H9 (cell line): ENCODE data around the gene AXIN2. TPM values are rescaled to one million over a fixed set of nuclear protein-coding genes. Genes with fewer than 3 reads are reported as not detected.

Experiments used
- DNase-seq: peaks from one replicate; pipeline ENCODE4 v3.0.0-alpha.2; 2017
- H2AFZ ChIP-seq: one replicate; pipeline ENCODE4 v1.6.1; 2013; ENCODE audit warnings: mild to moderate bottlenecking, low read length, control low read depth, moderate library complexity
- H2AK5ac ChIP-seq: 2 replicates; pipeline ENCODE4 v1.6.1; 2013; ENCODE audit warnings: low read length, control low read depth, mixed read lengths; ENCODE audit not compliant: insufficient read length
- H2BK120ac ChIP-seq: one replicate; pipeline ENCODE4 v1.6.1; 2013; ENCODE audit warnings: low read depth, mild to moderate bottlenecking, low read length, control low read depth, inconsistent platforms; ENCODE audit not compliant: poor library complexity, severe bottlenecking
- H2BK12ac ChIP-seq: 2 replicates; pipeline ENCODE4 v1.6.1; 2013; ENCODE audit warnings: low read length, control low read depth, mixed read lengths, low read depth; ENCODE audit not compliant: insufficient read length
- H2BK15ac ChIP-seq: 2 replicates; pipeline ENCODE4 v1.6.1; 2013; ENCODE audit warnings: low read depth, low read length, control low read depth
- H2BK20ac ChIP-seq: one replicate; pipeline ENCODE4 v1.6.1; 2013; ENCODE audit warnings: low read depth, mild to moderate bottlenecking, low read length, control low read depth, inconsistent platforms; ENCODE audit not compliant: poor library complexity, severe bottlenecking
- H2BK5ac ChIP-seq: 2 replicates; pipeline ENCODE4 v1.6.1; 2013; ENCODE audit warnings: low read length, control low read depth, mixed read lengths; ENCODE audit not compliant: insufficient read length
- H3K14ac ChIP-seq: 2 replicates; pipeline ENCODE4 v1.6.1; 2013; ENCODE audit warnings: low read length, control low read depth; ENCODE audit not compliant: insufficient read depth
- H3K18ac ChIP-seq: 2 replicates; pipeline ENCODE4 v1.6.1; 2013; ENCODE audit warnings: low read depth, mild to moderate bottlenecking, mixed read lengths, low read length, control low read depth; ENCODE audit not compliant: insufficient read length
- H3K23ac ChIP-seq: 2 replicates; pipeline ENCODE4 v1.6.1; 2013; ENCODE audit warnings: low read length, control low read depth, mixed read lengths, low read depth; ENCODE audit not compliant: insufficient read length
- H3K23me2 ChIP-seq: 2 replicates; pipeline ENCODE4 v1.6.1; 2013; ENCODE audit warnings: low read depth, mild to moderate bottlenecking, mixed read lengths, low read length, control low read depth; ENCODE audit not compliant: insufficient read length, poor library complexity, severe bottlenecking
- H3K27ac ChIP-seq: 2 replicates; pipeline ENCODE4 v1.5.1; 2013; ENCODE audit warnings: low read length, control low read depth, mixed read lengths, low read depth; ENCODE audit not compliant: insufficient read length
- H3K27me3 ChIP-seq: 2 replicates; pipeline ENCODE4 v1.6.1; 2013; ENCODE audit warnings: low read length, control low read depth, inconsistent platforms; ENCODE audit not compliant: insufficient read depth
- H3K4ac ChIP-seq: 2 replicates; pipeline ENCODE4 v1.6.1; 2013; ENCODE audit warnings: low read depth, mild to moderate bottlenecking, control low read depth, inconsistent platforms, low read length, moderate library complexity
- H3K4me1 ChIP-seq: 2 replicates; pipeline ENCODE4 v1.6.1; 2013; ENCODE audit warnings: low read length, control low read depth, inconsistent platforms; ENCODE audit not compliant: insufficient read depth
- H3K4me2 ChIP-seq: 2 replicates; pipeline ENCODE4 v1.6.1; 2013; ENCODE audit warnings: low read length, control low read depth, mixed read lengths; ENCODE audit not compliant: insufficient read length, insufficient read depth
- H3K56ac ChIP-seq: 2 replicates; pipeline ENCODE4 v1.6.1; 2013; ENCODE audit warnings: low read depth, mild to moderate bottlenecking, mixed read lengths, low read length, control low read depth; ENCODE audit not compliant: insufficient read length
- H3K79me1 ChIP-seq: 2 replicates; pipeline ENCODE4 v1.6.1; 2013; ENCODE audit warnings: low read depth, mild to moderate bottlenecking, moderate library complexity, low read length, control low read depth, inconsistent platforms; ENCODE audit not compliant: insufficient read depth, poor library complexity, severe bottlenecking
- H3K79me2 ChIP-seq: 2 replicates; pipeline ENCODE4 v1.6.1; 2013; ENCODE audit warnings: low read length, control low read depth, inconsistent platforms; ENCODE audit not compliant: insufficient read depth
- H3K9ac ChIP-seq: 2 replicates; pipeline ENCODE4 v1.6.1; 2013; ENCODE audit warnings: low read length, control low read depth, mixed read lengths; ENCODE audit not compliant: insufficient read length; ENCODE audit errors: extremely low read depth
- H3K9me3 ChIP-seq: one replicate; pipeline ENCODE4 v1.6.1; 2013; ENCODE audit warnings: low read depth, low read length, inconsistent platforms; ENCODE audit not compliant: control insufficient read depth
- H3T11ph ChIP-seq: one replicate; pipeline ENCODE4 v1.6.1; 2013; ENCODE audit warnings: mild to moderate bottlenecking, low read length, control low read depth, inconsistent platforms
- H4K20me1 ChIP-seq: one replicate; pipeline ENCODE4 v1.6.1; 2013; ENCODE audit not compliant: control insufficient read depth, insufficient read length, insufficient read depth
- H4K5ac ChIP-seq: 2 replicates; pipeline ENCODE4 v1.6.1; 2013; ENCODE audit warnings: low read depth, mild to moderate bottlenecking, mixed read lengths, low read length, control low read depth; ENCODE audit not compliant: insufficient read length
- H4K8ac ChIP-seq: replicated peaks from 2 replicates; pipeline ENCODE4 v1.6.1; 2013; ENCODE audit warnings: low read length, control low read depth, mixed read lengths, low read depth; ENCODE audit not compliant: insufficient read length
- H4K91ac ChIP-seq: 2 replicates; pipeline ENCODE4 v1.6.1; 2013; ENCODE audit warnings: low read depth, mild to moderate bottlenecking, moderate library complexity, mixed read lengths, low read length, control low read depth; ENCODE audit not compliant: insufficient read length
- H3K27ac Mint-ChIP-seq, 3 experiments: 2 replicates in 2 of 3; 3 replicates in 1 of 3; pipeline ENCODE4 v1.8.0; 2020 to 2021; ENCODE audit warnings: mixed read lengths in 3 of 3, mild to moderate bottlenecking in 1 of 3, moderate library complexity in 1 of 3
- H3K27me3 Mint-ChIP-seq: 2 replicates; pipeline ENCODE4 v1.8.0; 2021; ENCODE audit warnings: low read depth, mild to moderate bottlenecking, moderate library complexity, mixed read lengths
- H3K36me3 Mint-ChIP-seq, 3 experiments: 2 replicates in 2 of 3; 3 replicates in 1 of 3; pipeline ENCODE4 v1.8.0; 2020 to 2021; ENCODE audit warnings: low read depth in 3 of 3, mixed read lengths in 3 of 3; ENCODE audit not compliant: insufficient read depth in 1 of 3
- H3K4me1 Mint-ChIP-seq, 2 experiments: 2 replicates each; pipeline ENCODE4 v1.8.0; 2020; ENCODE audit warnings: mixed read lengths in 2 of 2
- H3K4me3 Mint-ChIP-seq, 2 experiments: 2 replicates in 1 of 2; 3 replicates in 1 of 2; pipeline ENCODE4 v1.8.0; 2020 to 2021; ENCODE audit warnings: mild to moderate bottlenecking in 2 of 2, mixed read lengths in 2 of 2, moderate library complexity in 1 of 2
- H3K9me3 Mint-ChIP-seq, 2 experiments: 2 replicates in 1 of 2; 3 replicates in 1 of 2; pipeline ENCODE4 v1.8.0; 2020; ENCODE audit warnings: mild to moderate bottlenecking in 2 of 2, mixed read lengths in 2 of 2, moderate library complexity in 1 of 2
- CTCF ChIP-seq: fragments of 200-600 bp; sonication (generic); conservative IDR thresholded peaks from 3 replicates; pipeline ENCODE4 v1.8.0; 2021; ENCODE audit warnings: antibody characterized with exemption, mild to moderate bottlenecking
- WGBS: extraction: QIAGEN DNeasy Blood & Tissue Kit; methylation state at CpG from one replicate; pipeline ENCODE4 v1.1.7; 2013; ENCODE audit warnings: missing lambda C conversion rate, low lambda C conversion rate, mixed read lengths; ENCODE audit not compliant: insufficient read length; ENCODE audit errors: extremely low coverage; 5-methylcytosine and 5-hydroxymethylcytosine counted together
- total RNA-seq: library from RNA; stranded (reverse); gene quantifications from 2 replicates; pipeline ENCODE4 v1.2.1, GENCODE V29; 2021

The AXIN2 gene
- total RNA-seq, 1 experiment from 2014 or later = 35.0 TPM

DNA sequence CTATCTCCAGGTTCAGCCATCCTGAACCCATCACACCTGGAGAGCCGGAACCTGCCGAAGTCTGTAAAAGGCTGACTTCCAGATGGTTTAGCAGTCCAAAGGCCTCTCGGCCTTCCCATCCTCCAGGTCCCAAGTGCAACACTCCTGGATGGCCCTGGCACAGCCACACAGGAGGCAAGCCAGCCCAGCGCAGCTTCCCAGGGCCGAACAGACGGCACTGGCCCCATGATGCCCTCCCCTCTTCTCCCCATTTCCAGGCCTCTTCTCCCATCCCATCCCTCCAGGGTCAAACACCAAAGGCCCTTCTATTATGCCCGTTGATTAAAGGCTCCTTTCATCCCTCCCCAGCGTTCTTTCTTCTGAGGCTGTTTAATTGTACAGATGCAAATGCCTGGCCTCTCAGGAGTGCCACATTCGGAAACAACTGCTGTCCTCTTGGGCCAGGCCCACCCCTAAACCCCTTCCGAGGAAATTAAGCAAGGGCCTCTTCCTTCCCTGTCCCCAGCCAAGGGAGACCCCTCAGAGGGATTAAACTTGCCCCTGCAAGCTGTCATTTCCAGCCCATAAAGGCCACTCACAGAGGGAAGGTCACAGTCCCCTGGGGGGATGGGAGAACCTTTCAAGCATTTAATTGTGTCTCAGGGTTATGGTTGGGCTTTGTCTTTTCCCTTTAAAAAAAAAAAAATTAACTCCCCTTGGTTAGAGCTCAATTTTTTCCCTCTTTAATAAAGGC, 30.8 kb downstream of the AXIN2 start:
- no peak overlapping the region for H4K8ac ChIP-seq
- no peak overlapping the region for H2BK5ac ChIP-seq
- no peaks in the 10 kb centered on the region for H3K79me2 ChIP-seq
- peaks cover 3% of the 10 kb centered on the region; the same call in 1 of the 2 replicates for H3K4me1 ChIP-seq
- no peak overlapping the region for H3K9ac ChIP-seq
- H3K14ac ChIP-seq = no peak overlapping the region
- H2BK12ac ChIP-seq = no peak overlapping the region
- H2BK15ac ChIP-seq = no peak overlapping the region
- no peak overlapping the region for H2AK5ac ChIP-seq
- DNase-seq = no peak
- peaks cover 43 to 76% (median 53%) of the 10 kb centered on the region in 3 experiments for H3K36me3 Mint-ChIP-seq
- no CpG with 5 or more reads among the region's 10 CpGs for WGBS
- peak overlapping the region; percentile 66 to 97 (median 95) for H3K27ac Mint-ChIP-seq
- H2BK120ac ChIP-seq = no peak overlapping the region
- no peak overlapping the region for H3K23ac ChIP-seq
- 0 out of 5 replicates have a peak overlapping the region, but pooled peaks of 1 of the 2 experiments have one; percentile 70 for H3K4me3 Mint-ChIP-seq
- no peaks in the 10 kb centered on the region for H3K27me3 Mint-ChIP-seq
- no peaks in the 10 kb centered on the region for H3K27me3 ChIP-seq
- no peak overlapping the region for H3K18ac ChIP-seq
- no peak overlapping the region for H3K4ac ChIP-seq
- no peak overlapping the region for H3K27ac ChIP-seq
- no peaks in the 10 kb centered on the region for H4K20me1 ChIP-seq
- H2BK20ac ChIP-seq = no peak overlapping the region
- H2AFZ ChIP-seq = no peak overlapping the region
- H3K9me3 Mint-ChIP-seq = no peaks in the 10 kb centered on the region
- H4K91ac ChIP-seq = no peak overlapping the region
- H4K5ac ChIP-seq = no peak overlapping the region
- H3K4me1 Mint-ChIP-seq = peaks cover 35 to 39% of the 10 kb centered on the region in 2 experiments
- H3K23me2 ChIP-seq = no peaks in the 10 kb centered on the region
- no peaks in the 10 kb centered on the region for H3K79me1 ChIP-seq
- H3K56ac ChIP-seq = no peak overlapping the region
- H3T11ph ChIP-seq = no peak overlapping the region
- no peaks in the 10 kb centered on the region for H3K9me3 ChIP-seq
- no peak for TF ChIP-seq CTCF
- no peak overlapping the region for H3K4me2 ChIP-seq
